Fibroblast of skin of back (primary cell): Measurements from ENCODE around the gene SCRN1. TPM values are rescaled to one million over a fixed set of nuclear protein-coding genes. Genes with fewer than 3 reads are reported as not detected.
A peak's percentile ranks its signal among the peaks of the same experiment; 100 is the strongest.

Experiments
- DNase-seq: peaks from one replicate; pipeline ENCODE4 v3.0.0-alpha.2; 2013
- polyA plus RNA-seq, 2 experiments: library from polyadenylated mRNA; unstranded; fragments of 120-200 nt; gene quantifications; one replicate each; pipeline ENCODE4 v1.2.1, GENCODE V29; 2013; ENCODE audit not compliant: insufficient read length in 2 of 2

SCRN1 gene, protein sequence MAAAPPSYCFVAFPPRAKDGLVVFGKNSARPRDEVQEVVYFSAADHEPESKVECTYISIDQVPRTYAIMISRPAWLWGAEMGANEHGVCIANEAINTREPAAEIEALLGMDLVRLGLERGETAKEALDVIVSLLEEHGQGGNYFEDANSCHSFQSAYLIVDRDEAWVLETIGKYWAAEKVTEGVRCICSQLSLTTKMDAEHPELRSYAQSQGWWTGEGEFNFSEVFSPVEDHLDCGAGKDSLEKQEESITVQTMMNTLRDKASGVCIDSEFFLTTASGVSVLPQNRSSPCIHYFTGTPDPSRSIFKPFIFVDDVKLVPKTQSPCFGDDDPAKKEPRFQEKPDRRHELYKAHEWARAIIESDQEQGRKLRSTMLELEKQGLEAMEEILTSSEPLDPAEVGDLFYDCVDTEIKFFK
- polyA plus RNA-seq (2013, experiment 1 of 2; ENCODE audit: insufficient read length) = 55.9 TPM
- polyA plus RNA-seq (2013, experiment 2 of 2; ENCODE audit: insufficient read length) = 52.3 TPM

DNA sequence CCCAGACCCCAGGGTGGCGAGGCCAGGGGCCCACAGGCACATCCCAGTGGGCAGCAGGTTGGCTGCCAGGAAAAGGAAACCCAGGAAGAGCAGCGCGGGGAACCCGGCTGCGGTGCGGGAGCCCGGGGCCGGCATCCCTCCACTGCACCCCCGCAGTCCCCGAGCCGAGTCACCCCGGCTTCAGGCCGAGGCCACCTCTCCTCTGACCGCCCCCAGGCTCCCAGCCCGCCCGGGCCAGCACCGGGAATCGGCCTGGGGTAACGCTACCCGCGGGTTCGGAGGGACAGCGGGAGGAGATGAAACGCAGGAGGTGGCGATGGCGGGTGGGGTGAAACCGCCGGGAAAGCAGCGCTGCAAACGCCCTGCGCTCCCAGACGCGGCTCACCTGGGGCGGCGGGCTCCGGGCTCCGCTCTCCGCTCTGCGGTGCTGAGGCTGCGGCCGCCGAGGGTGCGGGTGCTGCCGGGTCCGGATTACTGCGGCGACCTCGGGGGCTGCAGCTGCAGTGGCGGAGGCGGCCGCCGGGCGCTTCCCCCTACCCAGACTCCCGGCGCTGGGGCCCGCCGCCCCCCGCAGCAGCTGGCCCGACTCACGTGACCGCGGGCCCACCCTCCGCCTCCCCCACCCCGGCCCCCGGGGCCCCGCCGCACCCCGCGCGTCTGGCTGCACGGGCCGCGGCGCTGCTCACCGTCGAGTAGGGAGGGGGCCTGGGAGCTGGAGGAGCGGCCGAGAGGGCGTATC lies at the start of gene SCRN1:
Gene SCRN1, minus strand, starts transcription at position 545 of the 739 bp plus-strand sequence. CDS start 20,734 bp downstream, outside the sequence.
- DNase-seq = peak; percentile 40

DNA sequence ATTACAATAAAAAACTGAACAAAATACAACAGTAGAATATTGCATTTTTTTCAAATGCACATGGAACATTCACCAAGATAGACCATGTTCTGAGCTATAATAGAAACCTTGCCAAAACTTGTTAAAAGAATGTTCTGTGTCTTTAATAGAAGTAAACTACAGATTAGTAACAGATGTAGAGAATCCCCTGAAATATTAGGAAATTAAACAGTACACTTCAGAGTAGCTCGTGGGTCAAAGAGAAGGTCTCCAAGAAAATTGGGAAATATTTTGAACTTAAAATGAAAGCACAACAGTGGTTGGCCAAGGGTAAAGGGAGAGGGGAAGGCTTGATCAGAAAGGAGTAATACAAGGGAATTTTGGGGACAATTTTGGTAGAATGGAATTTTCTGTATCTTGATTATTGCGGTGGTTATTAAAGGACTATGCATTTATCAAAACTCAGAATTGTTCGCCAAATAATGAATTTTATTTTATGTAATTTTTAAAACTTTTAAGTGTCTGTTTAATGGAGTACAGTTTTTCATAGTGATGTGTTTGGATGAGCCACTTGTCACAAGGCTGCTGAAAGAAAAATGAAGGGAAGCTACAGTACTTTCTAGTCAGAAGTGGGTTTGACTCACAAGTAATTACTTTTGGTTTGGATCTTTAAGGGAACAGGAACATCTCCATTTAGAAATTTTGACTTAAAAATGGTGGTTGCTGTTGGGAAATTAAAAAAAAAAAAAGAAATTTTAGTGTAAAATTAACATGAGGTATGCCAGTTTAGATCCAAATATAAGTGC lies 48.8 kb upstream of the SCRN1 start:
- DNase-seq = no peak

DNA sequence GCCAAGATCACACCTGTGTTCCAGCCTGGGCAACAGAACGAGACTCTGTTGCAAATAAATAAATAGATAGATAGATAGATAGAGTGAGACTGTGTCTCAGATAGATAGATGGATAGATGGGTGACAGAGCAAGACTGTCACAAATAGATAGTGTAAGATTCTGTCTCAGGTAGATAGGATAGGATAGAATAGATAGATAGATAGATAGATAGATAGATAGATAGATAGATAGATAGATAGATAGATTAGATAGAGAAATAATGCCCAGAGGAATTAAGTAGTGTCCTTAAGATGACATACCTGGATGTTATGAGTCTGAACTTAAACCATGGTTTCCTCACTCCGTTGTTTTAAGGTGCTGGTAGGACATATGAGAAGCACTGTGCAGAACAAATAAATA lies 46.6 kb upstream of the SCRN1 start:
- no peak for DNase-seq

DNA sequence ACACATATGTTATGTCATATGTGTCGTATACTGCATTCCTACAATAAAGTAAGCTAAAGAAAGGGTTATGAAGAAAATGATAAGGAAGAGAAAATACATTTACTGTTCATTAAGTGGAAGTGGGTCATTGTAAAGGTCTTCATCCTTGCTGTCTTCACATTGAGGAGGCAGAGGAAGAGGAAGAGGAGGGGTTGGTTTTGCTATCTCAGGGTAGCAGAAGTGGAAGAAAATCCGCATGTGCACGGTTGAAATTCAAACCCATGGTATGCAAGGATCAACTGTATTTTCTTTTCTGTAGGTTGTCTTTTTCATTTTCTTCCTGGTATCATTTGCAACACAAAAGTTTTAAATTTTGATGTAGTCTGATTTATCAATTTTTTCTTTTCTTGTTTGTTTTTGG lies 44.9 kb upstream of the SCRN1 start:
- no peak for DNase-seq

DNA sequence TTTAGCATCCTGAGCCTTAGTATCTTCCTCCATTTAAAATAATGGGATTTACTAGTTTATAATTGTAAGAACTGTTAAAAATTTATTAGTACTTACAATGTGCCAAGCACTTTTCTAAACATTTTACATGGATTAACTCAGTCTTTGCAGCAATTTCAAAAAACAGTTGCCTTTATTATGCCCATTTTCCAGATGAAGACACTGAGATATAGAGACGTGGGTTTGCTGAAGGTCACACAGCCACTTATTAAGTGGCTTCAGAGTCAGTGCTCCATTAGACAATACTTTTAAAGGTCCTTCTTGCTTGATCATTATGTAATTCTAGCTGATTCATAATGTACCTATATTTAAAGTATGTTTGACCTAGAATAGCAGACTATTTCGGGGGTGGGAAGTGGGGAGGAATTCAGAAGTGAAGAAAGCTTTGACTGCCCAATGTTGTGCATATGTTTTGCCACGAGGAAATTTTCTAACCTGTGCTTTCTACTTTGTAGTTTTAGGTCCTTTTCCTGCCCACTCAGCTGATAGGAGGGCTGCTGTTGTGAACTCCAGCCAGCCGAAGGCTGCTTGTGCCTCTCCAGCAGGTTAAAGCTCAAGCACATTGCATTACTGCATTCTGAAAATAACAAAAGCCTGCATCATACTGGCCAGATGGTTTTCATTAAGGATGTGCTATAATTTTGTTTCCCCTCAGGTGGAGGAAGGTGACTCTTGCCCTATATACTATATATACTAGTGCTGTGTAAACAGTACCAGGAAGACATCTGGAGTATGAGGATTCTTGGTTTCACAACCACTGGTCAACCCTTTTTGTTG lies 42.9 kb upstream of the SCRN1 start:
- peak; percentile 46 for DNase-seq

DNA sequence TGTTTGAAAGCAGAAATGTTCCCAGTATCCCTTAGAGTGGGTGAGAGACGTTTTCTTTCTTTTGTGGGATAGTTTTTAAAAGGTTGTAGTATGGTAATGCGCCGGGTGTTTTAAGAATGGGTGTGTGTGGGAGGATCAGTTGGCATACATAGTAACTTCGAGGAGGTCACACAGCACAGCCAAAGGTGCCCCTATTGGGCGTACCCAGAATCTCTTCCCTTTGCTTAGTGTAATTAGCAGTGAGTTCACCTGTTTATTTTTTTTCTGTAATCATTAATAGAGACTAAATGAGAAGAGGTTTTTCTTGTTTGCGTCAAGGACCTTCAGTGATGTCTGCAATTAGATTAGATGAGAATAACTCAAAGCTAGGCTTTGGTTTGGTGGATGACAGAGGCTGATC lies 40.1 kb upstream of the SCRN1 start:
- no peak for DNase-seq

DNA sequence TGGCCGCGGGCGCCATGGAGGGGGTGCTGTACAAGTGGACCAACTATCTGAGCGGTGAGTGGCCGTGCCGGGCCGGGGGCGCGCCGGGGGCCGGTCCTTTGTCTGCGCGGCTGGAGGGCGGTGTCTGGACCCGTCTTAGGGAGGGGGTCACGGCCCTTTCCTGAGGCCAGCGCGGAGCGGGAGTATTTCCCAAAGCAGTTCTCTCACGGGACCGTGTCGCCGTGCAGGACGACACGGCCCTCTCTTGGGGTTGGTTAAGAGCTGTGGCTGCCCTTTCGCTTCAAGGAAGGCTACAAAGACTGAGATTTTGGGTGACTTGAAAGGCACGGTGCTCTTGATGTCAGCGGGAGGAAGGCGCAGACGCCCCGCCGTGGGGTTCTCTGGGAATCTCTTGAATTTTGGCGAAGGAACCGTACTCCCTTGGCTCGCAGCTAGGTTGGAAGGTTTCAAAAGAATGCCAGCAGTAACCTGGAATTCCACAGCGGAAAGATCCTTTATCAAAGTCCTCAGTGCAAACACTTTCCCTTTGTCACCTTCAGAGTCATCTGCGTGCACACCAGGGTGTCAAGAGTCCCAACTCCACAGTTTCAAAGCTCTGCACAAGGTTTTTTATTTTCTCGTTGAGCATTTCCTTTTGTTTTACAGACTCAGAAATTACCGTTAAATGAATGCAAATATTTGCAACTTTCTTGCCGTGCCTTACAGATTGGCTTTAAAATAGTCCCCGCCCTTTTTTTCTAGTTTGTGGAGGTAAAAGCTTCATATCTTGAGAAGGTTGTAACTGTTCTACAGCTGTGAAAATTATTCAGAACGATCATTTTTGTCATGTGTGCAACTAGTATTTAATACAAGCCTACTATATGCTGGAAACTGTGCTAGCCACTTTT lies 39.4 kb upstream of the SCRN1 start:
- DNase-seq = peak; percentile 52

DNA sequence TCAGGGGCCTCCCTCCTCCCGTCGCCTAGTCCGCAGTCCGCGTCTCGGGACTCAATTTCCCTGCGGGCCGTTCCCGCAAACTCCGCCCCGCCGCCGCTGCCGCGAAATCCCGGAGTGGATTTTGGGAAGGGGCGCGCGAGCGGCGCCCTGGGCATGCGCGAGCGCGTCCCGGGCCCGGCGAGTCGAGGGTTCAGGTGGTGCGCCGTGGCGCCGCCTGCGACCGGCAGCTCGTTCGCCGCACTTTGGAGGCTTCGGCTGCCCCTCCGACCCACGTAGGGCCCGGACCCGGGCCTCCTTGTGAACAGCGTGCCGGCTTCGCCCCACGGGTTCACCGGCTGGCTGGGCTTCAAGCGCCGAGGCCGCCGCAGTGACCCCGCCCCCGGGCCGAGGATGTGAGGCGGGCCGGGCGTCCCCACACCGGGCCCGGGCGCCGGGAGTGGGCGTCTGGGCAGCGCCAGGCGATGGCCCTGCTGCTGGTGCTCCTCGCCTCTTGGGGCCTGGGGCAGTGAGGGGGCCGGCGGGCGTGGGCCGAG lies 38.7 kb upstream of the SCRN1 start, which contains the start of gene PLEKHA8:
Gene PLEKHA8, plus strand, starts transcription at position 197 of the 533 bp plus-strand sequence. CDS start 351 bp downstream, outside the sequence.
- peak; percentile 87 for DNase-seq

DNA sequence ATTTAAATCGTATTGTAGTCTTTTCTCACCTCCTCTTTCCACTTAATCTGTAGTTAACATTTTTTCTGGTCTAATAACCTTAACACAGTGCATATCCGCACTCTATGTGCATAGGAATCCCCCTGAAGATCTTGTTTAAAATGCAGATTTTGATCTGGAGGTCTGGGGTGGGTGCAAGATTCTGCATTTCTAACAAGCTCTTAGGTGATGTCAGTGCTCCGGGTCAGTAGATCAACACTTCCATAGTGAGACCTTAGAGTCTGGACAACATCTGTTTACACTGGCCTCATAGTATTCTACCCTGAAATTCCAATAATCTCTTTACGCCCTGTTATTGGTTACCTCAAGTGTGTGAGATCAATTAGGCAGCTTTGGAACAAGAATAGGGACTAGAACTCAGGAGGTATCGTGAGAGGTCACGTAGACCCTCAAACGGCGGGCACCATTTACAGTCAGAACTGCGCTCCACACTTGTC lies 38.2 kb upstream of the SCRN1 start:
- DNase-seq = no peak

DNA sequence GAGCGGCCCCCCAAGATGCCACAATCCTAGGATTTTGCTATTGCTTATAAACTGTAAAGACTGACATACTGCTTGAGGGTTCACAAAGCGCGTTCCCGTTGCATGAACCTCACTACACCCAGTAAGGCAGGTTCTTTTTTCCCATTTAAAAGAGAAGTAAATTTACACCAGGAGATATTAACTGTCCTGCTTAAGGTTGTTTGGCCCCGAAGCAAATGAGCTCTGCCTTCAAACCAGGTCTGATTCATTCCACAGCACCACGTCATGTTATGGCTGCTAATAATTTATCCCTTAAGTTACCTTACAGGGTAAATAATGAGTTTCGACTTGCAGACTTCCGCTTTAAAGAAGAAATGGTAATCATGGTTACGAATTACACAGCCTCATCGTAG lies 37.5 kb upstream of the SCRN1 start:
- peak; percentile 39 for DNase-seq

DNA sequence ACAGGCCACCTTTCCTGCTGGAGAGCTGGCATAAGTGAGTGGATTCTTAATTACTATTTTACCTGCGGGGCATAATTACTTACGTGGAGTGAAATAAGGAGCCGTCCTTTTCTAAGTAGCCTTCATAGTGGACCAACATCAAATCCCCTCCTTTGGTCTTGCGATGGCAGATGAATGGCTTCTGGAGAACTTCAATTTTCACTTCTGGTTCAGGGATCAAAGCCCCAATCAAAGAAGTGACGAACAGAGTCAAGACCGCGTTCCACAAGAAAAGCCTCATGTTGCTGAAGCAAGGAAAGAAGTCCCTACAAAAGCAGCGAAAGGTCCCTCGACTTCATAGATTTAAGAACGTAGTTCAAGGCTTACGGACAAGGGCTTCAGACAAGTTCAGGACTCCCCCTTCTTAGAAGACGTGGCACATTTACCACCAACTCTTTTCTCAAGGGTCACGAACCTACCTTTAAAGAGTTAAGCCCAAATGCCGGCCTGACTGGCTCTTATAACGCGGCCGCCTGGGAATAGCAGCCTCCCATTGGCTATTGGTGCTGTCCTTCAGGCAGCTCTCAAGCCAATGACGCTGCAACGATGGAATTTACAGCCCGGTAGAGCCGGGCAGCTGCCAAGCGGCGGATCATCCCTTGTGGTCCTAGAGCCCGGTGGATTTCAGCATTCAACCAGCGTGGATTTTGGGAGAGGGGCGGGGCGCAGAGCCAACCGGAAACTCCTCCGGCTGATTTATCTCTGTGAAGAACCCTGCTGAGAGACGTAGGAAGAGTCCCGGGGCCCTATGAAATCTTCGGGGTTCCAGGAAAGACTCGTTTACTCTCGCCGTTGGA lies 36.8 kb upstream of the SCRN1 start, which contains the start of gene FKBP14:
Gene FKBP14, minus strand, starts transcription at position 474 of the 836 bp plus-strand sequence. Its CDS starts 194 bp downstream, at position 280.
- peak; percentile 100 for DNase-seq

DNA sequence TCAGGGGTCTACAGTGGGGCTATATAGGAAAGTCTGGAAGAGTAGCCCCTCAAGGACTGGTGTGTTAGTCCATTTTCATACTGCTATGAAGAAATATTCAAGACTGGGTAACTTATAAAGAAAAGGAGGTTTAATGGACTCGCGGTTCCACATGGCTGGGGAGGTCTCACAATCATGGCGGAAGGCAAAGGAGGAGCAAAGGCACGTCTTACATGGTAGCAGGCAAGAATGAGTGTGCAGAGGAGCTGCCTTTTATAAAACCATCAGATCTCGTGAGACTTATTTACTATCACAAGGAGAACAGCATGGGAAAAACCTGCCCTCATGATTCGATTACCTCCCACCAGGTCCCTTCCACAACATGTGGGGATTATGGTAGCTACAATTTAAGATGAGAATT lies 33.9 kb upstream of the SCRN1 start:
- DNase-seq = no peak

DNA sequence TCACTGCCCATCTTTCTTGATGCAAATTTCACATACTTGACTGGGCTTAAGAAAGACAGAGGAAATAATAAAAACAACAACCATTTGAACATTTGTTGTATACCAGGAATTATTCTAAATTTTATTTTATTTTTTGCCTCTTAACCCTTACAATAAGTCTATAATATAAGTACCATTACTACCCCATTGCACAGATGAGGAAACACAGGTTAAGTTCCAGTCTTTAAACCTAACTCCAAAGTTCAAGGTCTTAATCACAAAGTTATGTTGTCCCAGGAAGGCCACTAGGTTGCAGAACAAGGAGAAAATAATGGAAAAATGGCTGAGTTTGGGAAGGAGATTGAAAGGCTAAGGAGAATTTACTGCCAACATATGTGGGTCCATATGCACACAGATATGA lies 33.4 kb upstream of the SCRN1 start:
- no peak for DNase-seq

DNA sequence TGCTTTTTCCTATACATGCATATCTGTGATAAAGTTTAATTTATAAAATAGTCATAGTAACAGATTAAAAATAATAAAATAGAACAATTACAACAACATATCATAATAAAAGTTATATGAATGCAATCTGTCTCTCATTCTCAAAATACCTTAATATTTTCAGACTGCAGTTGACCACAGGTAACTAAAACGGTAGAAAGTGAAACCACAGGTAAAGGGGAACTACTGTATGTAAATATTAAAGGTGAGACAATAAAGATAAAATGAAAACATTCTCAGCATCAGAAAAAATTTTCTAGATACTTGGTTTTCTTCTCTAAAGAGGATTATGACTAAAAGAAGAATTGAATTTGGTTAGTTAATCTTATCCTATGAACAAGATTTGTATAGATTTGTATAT lies 30.9 kb upstream of the SCRN1 start:
- DNase-seq = no peak

DNA sequence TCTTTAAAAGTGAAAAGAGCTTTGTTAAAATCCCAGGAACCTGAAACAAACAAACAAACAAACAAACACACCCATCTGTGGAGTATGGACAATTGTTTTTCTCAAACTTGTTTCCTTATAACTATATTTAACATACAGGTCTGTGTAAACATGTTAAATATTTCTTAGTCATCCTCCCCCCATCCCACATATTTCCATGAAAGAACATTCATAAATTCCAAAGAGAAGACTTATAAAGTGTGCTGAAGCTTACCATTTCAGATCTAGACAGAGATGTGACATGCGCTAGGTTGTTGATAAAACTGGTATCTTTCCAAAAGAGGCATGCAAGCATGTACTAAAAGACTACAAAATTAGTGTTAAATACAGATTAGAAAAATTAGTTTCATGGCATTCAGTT lies 30.4 kb upstream of the SCRN1 start:
- peak; percentile 38 for DNase-seq

DNA sequence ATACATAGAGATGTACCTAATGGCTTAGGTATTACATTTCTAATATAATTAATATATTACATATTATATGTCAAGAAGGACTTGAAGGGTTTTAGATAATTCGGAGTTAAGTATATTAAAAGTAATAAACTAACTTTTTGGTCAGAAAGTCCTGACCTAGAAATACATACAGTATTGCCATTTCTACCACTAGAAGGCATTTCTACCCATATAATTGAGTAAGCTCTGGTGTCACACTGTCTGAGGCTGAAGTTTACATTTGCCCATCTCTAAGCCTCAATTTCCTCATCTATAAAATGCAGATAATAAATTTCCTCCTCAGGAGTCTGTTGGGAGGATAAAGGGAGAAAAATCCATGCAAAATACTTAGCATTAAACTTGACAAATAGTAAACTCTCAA lies 29.8 kb upstream of the SCRN1 start:
- no peak for DNase-seq

DNA sequence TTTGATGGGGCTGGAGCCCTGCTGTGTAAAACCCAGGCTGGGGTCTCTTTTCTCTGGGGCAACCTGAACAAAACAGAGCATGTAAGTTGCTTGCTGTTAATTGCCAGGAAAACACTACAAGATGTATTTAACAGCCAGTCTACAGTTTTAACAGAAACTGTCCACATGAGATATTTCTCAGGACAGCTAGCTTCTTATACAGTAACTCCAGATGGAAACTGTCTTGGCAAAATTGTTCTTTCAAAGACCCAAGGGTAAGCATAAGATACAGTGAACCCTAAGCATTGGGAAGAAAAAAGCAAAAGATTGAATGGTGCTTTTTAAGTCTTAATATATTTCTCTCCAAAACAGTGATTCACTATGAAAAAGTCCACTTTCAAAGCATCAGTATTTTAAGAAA lies 28.9 kb upstream of the SCRN1 start:
- DNase-seq = no peak

DNA sequence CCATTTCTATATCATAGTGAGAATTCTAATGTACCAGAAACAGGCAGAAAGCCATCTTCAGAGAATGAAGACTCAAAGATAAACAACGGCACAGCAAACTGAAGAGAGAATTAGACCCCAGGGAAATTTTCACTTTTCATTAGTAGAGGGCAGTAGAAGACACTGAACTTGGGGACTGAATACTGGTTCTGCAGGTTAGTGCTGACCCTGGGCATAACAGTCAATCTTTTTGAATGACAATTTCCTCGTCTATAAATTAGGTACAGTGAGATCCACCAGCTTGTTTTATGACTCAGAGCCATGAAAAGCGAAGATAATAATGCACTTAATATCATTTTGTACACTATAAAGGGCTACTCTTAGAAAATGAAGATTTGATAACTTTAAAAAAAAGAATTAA lies 23.2 kb upstream of the SCRN1 start:
- DNase-seq = no peak

DNA sequence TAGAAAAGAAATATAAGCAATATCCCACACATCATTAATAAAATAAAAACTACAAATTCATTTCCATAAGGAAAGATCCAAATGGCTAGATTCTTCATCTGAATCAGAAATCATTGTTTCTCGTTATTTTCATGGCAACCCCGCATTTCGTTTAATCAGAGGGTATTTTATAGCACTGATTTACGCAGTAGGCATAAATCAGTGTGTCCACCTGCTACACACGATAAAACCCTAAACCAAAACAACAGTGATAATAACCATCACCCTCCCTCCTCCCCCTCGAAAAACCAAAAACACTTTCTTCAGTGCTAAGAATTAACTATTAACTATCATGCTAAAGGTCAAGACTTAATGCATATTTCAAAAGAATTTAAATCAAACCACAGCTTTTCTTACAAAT lies 20.4 kb upstream of the SCRN1 start:
- DNase-seq = no peak
